Activated CD4-positive, alpha-beta memory T cell treated with anti-CD3 and anti-CD28 coated beads for 36 hours (primary cell): ENCODE results near the gene ACO1. TPM values are rescaled to one million over a fixed set of nuclear protein-coding genes. Genes with fewer than 3 reads are reported as not detected.

Source experiments
- total RNA-seq, 2 experiments: library from RNA; stranded (reverse); gene quantifications; one replicate each; pipeline ENCODE4 v1.2.3, GENCODE V29; 2021

ACO1 gene
- total RNA-seq, 2 experiments from 2014 or later: 13.1 to 13.7 TPM

Other genes with a start within 250 kb of the ACO1 start
- gene RIGI, start 141.6 kb downstream of the ACO1 start, total RNA-seq: 10 to 100 TPM; 10.6 to 11.7 TPM
- 10 to 100 TPM; 18.5 to 19.5 TPM for gene SMIM27, start 167.7 kb downstream of the ACO1 start, total RNA-seq
- 10 to 100 TPM; 14.8 to 15.4 TPM for gene TOPORS, start 167.9 kb downstream of the ACO1 start, total RNA-seq
- gene NDUFB6, start 188.5 kb downstream of the ACO1 start, total RNA-seq: 10 to 100 TPM; 75.7 to 77.1 TPM